GM20000 (cell line): Measurements from ENCODE around the gene TMEM51.
A peak's percentile ranks its signal among the peaks of the same experiment; 100 is the strongest.

ENCODE experiments used
- DNase-seq: peaks from one replicate; pipeline ENCODE4 v3.0.0; 2012; ENCODE audit warnings: low spot score
- TF ChIP-seq, protein P1 (sequence below): IDR thresholded peaks from 2 replicates; pipeline ENCODE4 v1.5.1; 2012; ENCODE audit warnings: mild to moderate bottlenecking, control low read depth; ENCODE audit errors: extremely low read depth, missing control alignments

Gene TMEM51

GRCh38 chr1:15226388-15227255, 73.1 kb downstream of the TMEM51 start:
- DNase-seq: no peak
- TF ChIP-seq, protein P1, sequence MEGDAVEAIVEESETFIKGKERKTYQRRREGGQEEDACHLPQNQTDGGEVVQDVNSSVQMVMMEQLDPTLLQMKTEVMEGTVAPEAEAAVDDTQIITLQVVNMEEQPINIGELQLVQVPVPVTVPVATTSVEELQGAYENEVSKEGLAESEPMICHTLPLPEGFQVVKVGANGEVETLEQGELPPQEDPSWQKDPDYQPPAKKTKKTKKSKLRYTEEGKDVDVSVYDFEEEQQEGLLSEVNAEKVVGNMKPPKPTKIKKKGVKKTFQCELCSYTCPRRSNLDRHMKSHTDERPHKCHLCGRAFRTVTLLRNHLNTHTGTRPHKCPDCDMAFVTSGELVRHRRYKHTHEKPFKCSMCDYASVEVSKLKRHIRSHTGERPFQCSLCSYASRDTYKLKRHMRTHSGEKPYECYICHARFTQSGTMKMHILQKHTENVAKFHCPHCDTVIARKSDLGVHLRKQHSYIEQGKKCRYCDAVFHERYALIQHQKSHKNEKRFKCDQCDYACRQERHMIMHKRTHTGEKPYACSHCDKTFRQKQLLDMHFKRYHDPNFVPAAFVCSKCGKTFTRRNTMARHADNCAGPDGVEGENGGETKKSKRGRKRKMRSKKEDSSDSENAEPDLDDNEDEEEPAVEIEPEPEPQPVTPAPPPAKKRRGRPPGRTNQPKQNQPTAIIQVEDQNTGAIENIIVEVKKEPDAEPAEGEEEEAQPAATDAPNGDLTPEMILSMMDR: no peak

DNA sequence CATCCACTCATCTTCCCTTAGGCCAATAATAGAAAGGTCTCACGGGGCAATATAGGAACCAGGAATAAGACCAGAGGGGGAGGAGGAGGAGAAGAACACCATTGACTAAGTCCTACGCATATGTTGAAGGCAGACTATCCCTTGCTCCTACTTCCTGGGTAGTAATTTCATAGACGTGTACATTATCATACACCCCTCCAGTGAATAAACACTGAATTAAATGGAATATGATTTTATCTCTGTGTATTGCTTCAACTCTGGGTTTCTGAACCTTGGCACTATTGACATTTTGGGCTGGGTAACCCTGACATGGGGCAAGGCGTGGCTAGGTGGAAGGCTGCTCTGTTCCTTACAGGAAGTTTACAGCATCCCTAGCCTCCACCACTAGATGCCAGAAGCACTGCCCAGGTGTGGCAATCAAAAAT, 76.2 kb downstream of the TMEM51 start:
- TF ChIP-seq, protein P1: no peak
- no peak for DNase-seq

DNA sequence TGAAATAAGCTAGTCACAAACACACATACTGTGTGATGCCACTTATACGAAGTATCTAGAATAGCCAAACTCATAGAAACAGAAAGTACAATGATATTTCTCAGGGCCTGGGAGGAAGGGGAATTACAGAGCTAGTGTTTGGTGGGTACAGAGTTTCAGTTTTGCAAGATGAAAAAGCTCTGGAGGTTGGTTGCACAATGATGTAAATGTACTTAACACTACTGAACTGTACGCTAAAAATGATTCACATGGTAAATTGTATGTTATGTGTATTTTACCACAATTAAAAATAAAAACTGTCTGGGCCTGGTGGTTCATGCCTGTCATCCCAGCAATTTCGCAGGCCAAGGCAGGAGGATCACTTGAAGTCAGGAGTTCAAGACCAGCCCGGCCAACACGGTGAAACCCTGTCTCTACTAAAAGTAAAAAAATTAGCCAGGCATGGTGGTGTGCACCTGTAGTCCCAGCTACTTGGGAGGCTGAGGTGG, 78.2 kb downstream of the TMEM51 start:
- TF ChIP-seq, protein P1: no peak
- DNase-seq: peak; percentile 57

DNA sequence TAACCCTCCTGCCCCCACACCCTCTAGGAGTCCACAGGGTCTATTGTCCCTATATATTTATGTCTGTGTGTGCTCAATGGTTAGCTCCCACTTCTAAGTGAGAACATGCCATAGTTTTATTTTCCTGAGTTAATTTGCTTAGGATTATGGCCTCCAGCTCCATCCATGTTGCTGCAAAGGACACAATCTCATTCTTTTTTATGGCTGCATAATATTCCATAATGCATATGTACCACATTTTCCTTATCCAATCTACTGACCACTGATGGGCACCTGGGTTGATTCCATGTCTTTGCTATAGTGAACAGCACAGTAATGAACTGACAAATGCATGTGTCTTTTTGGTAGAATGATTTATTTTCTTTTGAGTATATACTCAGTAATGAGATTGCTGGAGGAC, 80.1 kb downstream of the TMEM51 start:
- no peak for DNase-seq
- TF ChIP-seq, protein P1: no peak

- DNase-seq: no peak
Measured at GRCh38 chr1:15236321-15236721, 82.8 kb downstream of the TMEM51 start.

DNA sequence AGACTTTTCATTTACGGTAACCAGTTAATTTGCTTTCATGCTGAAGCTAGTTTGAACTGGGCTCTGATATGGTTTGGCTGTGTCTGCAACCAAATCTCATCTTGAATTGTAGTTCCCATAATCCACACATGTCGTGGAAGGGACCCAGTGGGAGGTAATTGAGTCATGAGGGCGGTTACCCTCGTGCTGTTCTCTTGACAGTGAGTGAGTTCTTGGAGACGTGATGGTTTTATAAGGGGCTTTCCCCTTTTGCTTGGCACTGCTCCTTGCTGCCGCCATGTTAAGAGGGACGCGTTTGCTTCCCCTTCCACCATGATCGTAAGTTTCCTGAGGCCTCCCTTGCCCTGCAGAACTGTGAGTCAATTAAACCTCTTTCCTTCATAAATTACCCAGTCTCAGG, 83.2 kb downstream of the TMEM51 start:
- TF ChIP-seq, protein P1: no peak
- no peak for DNase-seq

More at GRCh38 chr1:15236321-15236721, 82.8 kb downstream of the TMEM51 start:
- TF ChIP-seq, protein P1: no peak

- no peak for DNase-seq
- TF ChIP-seq, protein P1: no peak
Measured at GRCh38 chr1:15238789-15239188, 85.2 kb downstream of the TMEM51 start.
